CD4-positive, alpha-beta T cell (primary cell): Measurements from ENCODE around the gene CASQ1. TPM values are rescaled to one million over a fixed set of nuclear protein-coding genes. Genes with fewer than 3 reads are reported as not detected.

Experiments used
- ATAC-seq: fragments of 200-7000 bp; cut with Tn5 transposase; one replicate; pipeline ENCODE4 v1.10.0; 2022; ENCODE audit warnings: mild to moderate bottlenecking; ENCODE audit not compliant: poor library complexity
- CTCF ChIA-PET: fragments of 350-600 bp; sonication (Branson Sonifier 250); formaldehyde crosslinking; loops from one replicate; lab custom pipeline; 2021; ENCODE audit warnings: antibody characterized with exemption, inconsistent platforms; lab: Charles Lee
- POLR2A ChIA-PET: fragments of 350-600 bp; sonication (Branson Sonifier 250); formaldehyde crosslinking; loops from one replicate; lab custom pipeline; 2021; ENCODE audit warnings: antibody characterized with exemption, inconsistent platforms; lab: Charles Lee
- DNase-seq, 14 experiments: peaks; one replicate each; pipeline ENCODE4 v3.0.0-alpha.2; 2013 to 2020; ENCODE audit warnings: mixed read lengths in 2 of 14
- H3K27ac ChIP-seq, 2 donors: one replicate each; pipeline versions ENCODE4 v1.5.1 to v1.7.0; 2013; ENCODE audit warnings: low read length in 2 of 2, low read depth in 1 of 2, mild to moderate bottlenecking in 1 of 2
- H3K27me3 ChIP-seq, 2 experiments: 1 replicate in 1 of 2; 2 replicates in 1 of 2; pipeline versions ENCODE4 v1.6.1 to v1.7.0; 2013; ENCODE audit warnings: low read length in 2 of 2, control low read depth in 1 of 2, mild to moderate bottlenecking in 1 of 2, moderate library complexity in 1 of 2; ENCODE audit not compliant: insufficient read depth in 2 of 2, control insufficient read depth in 1 of 2
- H3K36me3 ChIP-seq: one replicate; pipeline ENCODE4 v1.6.1; 2013; ENCODE audit warnings: low read length, control low read depth; ENCODE audit not compliant: insufficient read depth
- H3K4me1 ChIP-seq: one replicate; pipeline ENCODE4 v1.6.1; 2013; ENCODE audit warnings: low read length, control low read depth; ENCODE audit not compliant: insufficient read depth
- H3K4me3 ChIP-seq: one replicate; pipeline ENCODE4 v1.5.1; 2013; ENCODE audit warnings: mild to moderate bottlenecking, low read length, moderate library complexity
- H3K9me3 ChIP-seq, 2 experiments: 1 replicate in 1 of 2; 2 replicates in 1 of 2; pipeline versions ENCODE4 v1.6.1 to v1.7.0; 2013; ENCODE audit warnings: low read length in 2 of 2, mild to moderate bottlenecking in 2 of 2, control low read depth in 1 of 2, moderate library complexity in 1 of 2; ENCODE audit not compliant: control insufficient read depth in 1 of 2, insufficient read depth in 1 of 2
- H3K27ac Mint-ChIP-seq: one replicate; pipeline ENCODE4 v1.8.0; 2020; ENCODE audit warnings: mixed read lengths
- H3K27me3 Mint-ChIP-seq: one replicate; pipeline ENCODE4 v1.8.0; 2021; ENCODE audit warnings: mixed read lengths
- H3K36me3 Mint-ChIP-seq: one replicate; pipeline ENCODE4 v1.8.0; 2021; ENCODE audit warnings: low read depth, mixed read lengths
- H3K4me1 Mint-ChIP-seq: one replicate; pipeline ENCODE4 v1.8.0; 2021; ENCODE audit warnings: low read depth, mixed read lengths
- H3K4me3 Mint-ChIP-seq: one replicate; pipeline ENCODE4 v1.8.0; 2020; ENCODE audit warnings: mild to moderate bottlenecking, mixed read lengths
- H3K9me3 Mint-ChIP-seq: one replicate; pipeline ENCODE4 v1.8.0; 2020; ENCODE audit warnings: mixed read lengths
- CTCF ChIP-seq: fragments of 200-600 bp; IDR thresholded peaks from one replicate; pipeline ENCODE4 v1.8.0; 2022; ENCODE audit warnings: antibody characterized with exemption, mild to moderate bottlenecking
- intact Hi-C, 2 experiments: fragments of 100-400 bp; cut with DNase I in 1 of 2; cut with micrococcal nuclease in 1 of 2; formaldehyde crosslinking; loops; one replicate each; pipeline versions ENCODE4 v1.15.1 to v1.9.0; 2023 to 2025; cut with DNase I, micrococcal nuclease
- total RNA-seq, 174 experiments: library from RNA in 2 of 174; stranded (reverse) in 2 of 174; gene quantifications; one replicate each; pipeline ENCODE4 v1.2.3 and lab custom pipeline; 2021 to 2026

Gene CASQ1
- total RNA-seq, 2 experiments from 2014 or later, result not detected

GRCh38 chr1:160196143-160196542 lies 5.8 kb downstream of the CASQ1 start:
- intact Hi-C loops, result loop anchor here in 1 of 2 experiments (10.0 kb wide), 1 partner anchor 409 kb away; no protein-coding TSS in a partner anchor
- no peaks in the 10 kb centered on the region for H3K36me3 Mint-ChIP-seq
- no peaks in the 10 kb centered on the region for H3K27me3 Mint-ChIP-seq
- CTCF ChIA-PET, result interaction anchor here (1.7 kb wide), 1 partner anchor 56 kb away, joined by 6 read pairs; no protein-coding TSS in a partner anchor
- no peak for ATAC-seq
- H3K27me3 ChIP-seq, result no peaks in the 10 kb centered on the region
- DNase-seq, result no peak
- H3K4me3 ChIP-seq, result no peak overlapping the region
- TF ChIP-seq CTCF, result no peak
- no peak overlapping the region for H3K4me3 Mint-ChIP-seq
- peaks cover 7% of the 10 kb centered on the region for H3K4me1 ChIP-seq
- no peaks in the 10 kb centered on the region for H3K9me3 ChIP-seq
- H3K9me3 Mint-ChIP-seq, result no peaks in the 10 kb centered on the region
- H3K4me1 Mint-ChIP-seq, result no peaks in the 10 kb centered on the region
- no peak overlapping the region for H3K27ac ChIP-seq
- no peak overlapping the region for H3K27ac Mint-ChIP-seq
- no peaks in the 10 kb centered on the region for H3K36me3 ChIP-seq
- POLR2A ChIA-PET, result interaction anchor here (1.6 kb wide), 1 partner anchor 95 kb away, joined by 5 read pairs; no protein-coding TSS in a partner anchor

GRCh38 chr1:160197231-160197630 lies 6.9 kb downstream of the CASQ1 start:
- Mint-ChIP-seq H3K36me3 (no peaks in the 10 kb centered on the region), H3K27ac (no peak overlapping the region), H3K4me1 (no peaks in the 10 kb centered on the region), H3K4me3 (no peak overlapping the region), H3K27me3 (no peaks in the 10 kb centered on the region), H3K9me3 (no peaks in the 10 kb centered on the region)
- Histone ChIP-seq H3K9me3 (no peaks in the 10 kb centered on the region), H3K27me3 (no peaks in the 10 kb centered on the region), H3K36me3 (no peaks in the 10 kb centered on the region), H3K27ac (no peak overlapping the region), H3K4me3 (no peak overlapping the region), H3K4me1 (peaks cover 7% of the 10 kb centered on the region)
- POLR2A ChIA-PET, result no interaction called here
- intact Hi-C loops, result loop anchor here in 1 of 2 experiments (10.0 kb wide), 1 partner anchor 408 kb away; no protein-coding TSS in a partner anchor
- DNase-seq, result no peak
- CTCF ChIA-PET, result no interaction called here
- no peak for ATAC-seq
- no peak for TF ChIP-seq CTCF

DNA sequence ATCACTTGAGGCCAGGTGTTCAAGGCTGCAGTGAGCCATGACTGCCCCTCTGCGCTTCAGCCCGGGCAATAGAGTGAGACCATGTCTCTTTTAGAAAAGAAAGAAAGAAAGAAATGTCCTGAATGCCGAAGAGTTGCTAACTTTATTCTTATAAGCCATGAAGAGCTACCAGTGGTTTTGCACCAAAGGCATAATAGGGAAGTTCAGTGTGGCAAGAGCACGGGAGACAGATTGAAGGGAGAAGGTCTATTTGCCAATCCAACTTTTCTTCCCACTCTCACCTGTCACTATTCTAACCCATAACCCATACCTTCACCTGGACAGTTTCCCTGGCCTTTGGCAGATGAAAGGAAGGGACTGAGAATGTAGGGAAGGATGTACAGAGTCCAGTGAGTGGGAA lies 10.4 kb downstream of the CASQ1 start:
- no peak for TF ChIP-seq CTCF
- no peak overlapping the region for H3K27ac ChIP-seq
- H3K9me3 ChIP-seq, result no peaks in the 10 kb centered on the region
- H3K4me3 ChIP-seq, result no peak overlapping the region
- Mint-ChIP-seq H3K4me3 (no peak overlapping the region), H3K4me1 (peaks cover 11% of the 10 kb centered on the region), H3K36me3 (no peaks in the 10 kb centered on the region), H3K27me3 (no peaks in the 10 kb centered on the region), H3K9me3 (no peaks in the 10 kb centered on the region), H3K27ac (no peak overlapping the region)
- ChIA-PET CTCF (interaction anchor here (1.9 kb wide), 1 partner anchor 51 kb away, joined by 7 read pairs; no protein-coding TSS in a partner anchor), POLR2A (interaction anchor here (1.0 kb wide), 1 partner anchor 62 kb away, joined by 3 read pairs; the partner anchor contains the start of gene DCAF8)
- DNase-seq, result no peak
- ATAC-seq, result no peak
- no peaks in the 10 kb centered on the region for H3K36me3 ChIP-seq
- H3K27me3 ChIP-seq, result no peaks in the 10 kb centered on the region
- peaks cover 14% of the 10 kb centered on the region for H3K4me1 ChIP-seq
- intact Hi-C loops, result loop anchor here in 1 of 2 experiments (2.0 kb wide), 1 partner anchor 44 kb away; no protein-coding TSS in a partner anchor
